Cardiac septum (tissue), 1 donor: ENCODE results near the gene MYH10. TPM values are rescaled to one million over a fixed set of nuclear protein-coding genes. Genes with fewer than 3 reads are reported as not detected.

ENCODE experiments used
- DNase-seq: peaks from one replicate; pipeline ENCODE4 v3.0.0-alpha.2; 2020; ENCODE audit warnings: low spot score
- intact Hi-C: fragments of 100-400 bp; cut with DNase I; formaldehyde crosslinking; loops from one replicate; pipeline ENCODE4 v1.14.0; 2022
- total RNA-seq: library from RNA; stranded (reverse); fragmentation: NEBNext Ultra II Directional; extraction: Animal tissue kit (Norgen Biotek cat#: 25700); gene quantifications from one replicate; pipeline ENCODE4 v1.2.1, GENCODE V29; 2021
- donor health status: DM: no; HTN: no; CAD: no.

Gene MYH10
- total RNA-seq, 1 donor from 2014 or later: 45.6 TPM

DNA sequence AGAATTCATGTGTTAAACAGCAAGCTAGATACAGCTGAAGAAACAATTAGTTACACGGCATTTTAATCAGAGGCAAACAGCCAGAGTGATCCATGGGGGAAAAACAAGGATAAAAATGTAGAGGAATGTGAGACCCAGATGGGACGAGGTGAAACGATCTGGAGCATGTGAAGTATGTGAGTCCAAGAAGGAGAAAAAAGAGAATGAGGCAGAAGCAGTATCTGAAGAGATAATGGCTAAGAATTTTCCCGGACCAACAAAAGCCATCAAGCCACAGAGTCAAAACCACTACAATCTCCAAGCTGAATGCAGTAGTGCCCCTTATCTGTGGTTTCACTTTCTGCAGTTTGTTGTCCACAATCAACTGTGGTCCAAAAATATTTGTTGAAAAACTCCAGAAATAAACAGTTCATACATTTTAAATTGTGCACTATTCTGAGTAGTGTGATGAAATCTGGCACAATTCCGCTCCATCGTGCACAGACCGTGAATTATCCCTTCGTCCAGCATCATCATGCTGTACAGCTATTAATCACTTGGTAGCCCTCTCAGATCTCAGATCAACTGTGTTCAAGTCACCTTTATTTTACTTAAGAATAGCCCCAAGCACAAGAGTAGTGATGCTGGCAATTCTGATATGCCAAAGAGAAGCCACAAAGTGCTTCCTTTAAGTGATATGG is 18.8 kb downstream of the MYH10 start:
- no peak for DNase-seq
- intact Hi-C loops: loop anchor here (5.0 kb wide), 1 partner anchor 61 kb away; no protein-coding TSS in a partner anchor

DNA sequence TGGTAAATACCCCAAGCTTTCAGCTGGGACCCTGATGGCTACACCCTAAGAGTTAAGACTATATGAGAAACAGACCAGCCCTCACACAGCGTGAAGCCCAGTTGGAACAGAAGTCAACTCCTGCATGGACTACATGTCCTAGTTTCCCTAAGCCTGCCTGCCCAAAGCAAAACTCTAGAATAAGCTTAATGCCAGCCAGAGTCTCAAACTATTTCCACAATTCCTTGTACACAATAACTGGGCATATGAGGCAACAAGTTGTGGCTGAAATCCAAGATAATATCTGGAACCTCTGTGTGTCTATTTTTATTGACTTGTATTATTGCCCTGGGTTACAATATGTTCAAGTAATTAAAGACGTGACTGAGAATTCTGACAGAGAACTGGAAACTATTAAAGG is 19.4 kb downstream of the MYH10 start:
- DNase-seq: no peak
- intact Hi-C loops: loop anchor here (5.0 kb wide), 1 partner anchor 61 kb away; no protein-coding TSS in a partner anchor

DNA sequence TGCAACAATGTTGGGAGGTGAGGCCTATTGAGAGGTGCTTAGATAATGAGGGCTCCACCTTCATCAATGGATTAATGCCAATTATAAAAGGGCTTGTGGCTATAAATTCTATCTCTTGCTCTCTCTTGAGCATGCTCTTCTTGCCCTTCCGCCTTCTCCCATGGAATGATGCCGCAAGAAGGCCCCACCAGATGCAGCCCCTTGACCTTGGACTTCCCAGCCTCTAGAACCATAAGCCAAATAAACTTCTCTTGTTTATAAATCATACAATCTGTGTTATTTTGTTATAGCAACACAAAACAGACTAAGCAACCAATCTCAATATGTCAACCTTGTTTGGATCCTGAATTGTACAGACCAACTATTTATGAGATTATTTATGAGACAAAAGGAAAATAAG is 20.0 kb downstream of the MYH10 start:
- no peak for DNase-seq
- intact Hi-C loops: loop anchor here (5.0 kb wide), 1 partner anchor 62 kb away; no protein-coding TSS in a partner anchor

GRCh38 chr17:8609910-8610309 is 20.6 kb downstream of the MYH10 start:
- intact Hi-C loops: loop anchor here (5.0 kb wide), 1 partner anchor 62 kb away; no protein-coding TSS in a partner anchor
- no peak for DNase-seq

DNA sequence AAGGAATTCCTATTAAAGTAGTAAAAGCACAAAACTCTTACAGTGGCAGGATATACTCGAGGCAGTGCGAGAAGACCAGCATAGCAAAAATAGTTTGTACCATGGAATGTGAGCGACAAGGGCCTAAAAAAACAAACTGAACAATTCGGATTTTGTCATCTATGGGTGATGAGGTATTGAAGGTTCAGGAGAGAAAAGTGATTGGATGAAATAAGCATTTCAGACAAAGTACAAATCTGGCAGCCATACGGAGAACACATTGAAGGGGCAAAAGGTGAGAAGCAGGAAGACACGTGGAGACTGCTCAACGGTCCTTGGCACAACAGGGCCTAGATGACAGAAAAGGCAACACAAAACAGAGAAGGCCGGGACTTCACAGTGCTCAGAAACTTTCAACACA is 22.5 kb downstream of the MYH10 start:
- DNase-seq: no peak
- intact Hi-C loops: no loop called here

DNA sequence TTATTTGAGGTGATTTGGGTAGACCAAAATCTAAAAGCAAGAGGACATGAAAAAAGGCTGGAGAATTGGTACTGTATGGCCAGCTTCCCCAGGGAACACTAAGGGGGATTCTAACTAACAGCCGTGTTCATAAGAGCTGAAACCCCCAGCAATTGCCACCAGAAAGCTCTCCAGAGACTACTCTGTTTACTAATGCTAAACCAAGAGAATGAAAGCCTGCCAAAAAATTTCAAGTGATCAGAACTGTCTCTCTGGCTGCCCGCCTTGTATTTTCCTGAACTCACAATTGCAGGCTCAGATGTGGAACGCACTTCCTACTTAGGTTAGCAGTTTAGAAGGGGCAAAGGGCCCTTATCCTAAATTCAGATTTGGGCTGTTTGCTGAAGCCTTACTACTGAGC is 24.1 kb downstream of the MYH10 start:
- no peak for DNase-seq
- intact Hi-C loops: no loop called here

DNA sequence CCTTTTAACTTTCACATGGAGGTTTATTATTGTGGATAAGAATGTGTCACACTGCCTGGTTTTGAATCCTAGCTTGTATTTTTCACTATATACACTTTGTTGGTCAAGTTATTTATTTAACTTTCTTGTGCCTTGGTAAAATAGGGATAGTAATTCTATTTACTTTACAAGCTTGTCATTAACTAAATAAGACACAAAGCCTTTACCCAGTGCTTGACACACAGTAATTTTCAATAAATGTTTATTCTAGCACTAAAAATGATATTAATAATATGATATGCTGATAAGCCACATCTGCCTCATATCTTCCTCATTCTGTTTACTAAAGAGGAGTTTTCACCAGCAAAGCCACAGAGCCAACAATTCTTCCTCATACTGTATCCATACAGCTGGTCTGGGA is 27.8 kb downstream of the MYH10 start:
- intact Hi-C loops: no loop called here
- DNase-seq: no peak

DNA sequence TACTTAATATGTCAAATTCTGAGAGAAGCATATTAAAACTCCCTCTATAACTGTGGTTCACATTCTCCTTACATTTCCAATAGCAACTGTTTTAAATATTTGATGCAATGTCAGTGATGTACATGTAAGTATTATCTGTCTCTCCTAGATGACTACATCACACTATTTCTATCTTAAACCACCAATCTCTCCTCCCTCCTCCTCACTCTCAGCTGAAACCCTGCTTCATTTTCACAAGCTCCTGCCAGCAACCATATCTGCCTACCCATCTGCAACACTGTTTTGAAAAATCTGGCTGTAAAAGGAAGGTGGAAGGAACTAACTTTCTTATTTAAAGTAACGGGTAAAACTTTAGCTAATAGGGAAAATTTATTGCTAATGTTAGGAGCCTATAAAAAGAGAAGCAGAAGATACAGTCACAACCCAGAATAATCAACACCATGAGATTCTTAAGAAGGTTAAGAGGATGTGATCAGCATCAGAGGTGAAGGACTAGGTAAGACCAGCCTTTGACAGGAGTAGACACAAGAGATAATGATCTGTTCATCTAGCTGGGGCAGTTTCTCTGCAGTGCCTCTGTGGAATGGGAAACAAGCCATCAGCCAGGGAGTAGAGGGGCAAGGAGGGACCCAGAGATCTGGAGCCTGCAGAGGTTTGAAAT is 31.0 kb downstream of the MYH10 start:
- DNase-seq: no peak
- intact Hi-C loops: no loop called here

- no peak for DNase-seq
- intact Hi-C loops: no loop called here
Observed at GRCh38 chr17:8598913-8599312, 31.6 kb downstream of the MYH10 start.

GRCh38 chr17:8593830-8594229 is 36.7 kb downstream of the MYH10 start:
- DNase-seq: no peak
- intact Hi-C loops: no loop called here

GRCh38 chr17:8593276-8593675 is 37.2 kb downstream of the MYH10 start:
- intact Hi-C loops: no loop called here
- no peak for DNase-seq

DNA sequence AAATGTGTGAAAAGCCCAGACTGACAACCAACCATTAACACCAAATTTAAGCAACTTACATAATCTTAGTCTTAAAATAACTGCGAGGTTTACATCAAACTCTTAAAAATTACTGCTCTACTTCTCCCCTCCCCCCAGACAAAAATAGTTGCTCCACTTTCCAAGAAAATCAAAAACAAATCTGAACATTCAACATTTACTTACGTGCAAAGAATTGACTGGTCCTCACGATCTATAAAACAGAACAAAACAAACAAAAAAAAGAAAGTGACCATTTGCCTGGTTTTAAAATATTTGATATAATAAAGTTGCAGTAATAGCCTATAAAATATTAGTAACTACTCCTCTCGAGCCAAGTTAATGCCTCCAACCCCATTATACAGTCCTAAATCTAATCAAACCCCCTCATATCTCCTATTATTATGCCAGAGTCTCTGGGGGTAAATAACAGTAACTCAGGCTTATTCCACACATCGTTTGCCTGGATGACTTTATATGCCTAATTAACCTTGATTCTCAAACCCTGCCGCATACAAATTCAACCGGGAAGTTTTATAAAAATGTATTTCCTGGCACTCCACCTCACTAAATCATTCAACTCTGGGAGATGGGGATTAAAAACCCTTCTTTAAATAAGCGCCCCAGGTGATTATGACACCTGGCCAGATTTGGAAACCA is 41.5 kb downstream of the MYH10 start:
- intact Hi-C loops: no loop called here

GRCh38 chr17:8586766-8587165 is 43.8 kb downstream of the MYH10 start:
- intact Hi-C loops: no loop called here

More for the DNA sequence above, 41.5 kb downstream of the MYH10 start:
- no peak for DNase-seq

GRCh38 chr17:8585911-8586310 is 44.6 kb downstream of the MYH10 start:
- intact Hi-C loops: no loop called here
- no peak for DNase-seq

More at GRCh38 chr17:8586766-8587165, 43.8 kb downstream of the MYH10 start:
- DNase-seq: no peak

- no peak for DNase-seq
- intact Hi-C loops: no loop called here
Observed at GRCh38 chr17:8583954-8584353, 46.6 kb downstream of the MYH10 start.

DNA sequence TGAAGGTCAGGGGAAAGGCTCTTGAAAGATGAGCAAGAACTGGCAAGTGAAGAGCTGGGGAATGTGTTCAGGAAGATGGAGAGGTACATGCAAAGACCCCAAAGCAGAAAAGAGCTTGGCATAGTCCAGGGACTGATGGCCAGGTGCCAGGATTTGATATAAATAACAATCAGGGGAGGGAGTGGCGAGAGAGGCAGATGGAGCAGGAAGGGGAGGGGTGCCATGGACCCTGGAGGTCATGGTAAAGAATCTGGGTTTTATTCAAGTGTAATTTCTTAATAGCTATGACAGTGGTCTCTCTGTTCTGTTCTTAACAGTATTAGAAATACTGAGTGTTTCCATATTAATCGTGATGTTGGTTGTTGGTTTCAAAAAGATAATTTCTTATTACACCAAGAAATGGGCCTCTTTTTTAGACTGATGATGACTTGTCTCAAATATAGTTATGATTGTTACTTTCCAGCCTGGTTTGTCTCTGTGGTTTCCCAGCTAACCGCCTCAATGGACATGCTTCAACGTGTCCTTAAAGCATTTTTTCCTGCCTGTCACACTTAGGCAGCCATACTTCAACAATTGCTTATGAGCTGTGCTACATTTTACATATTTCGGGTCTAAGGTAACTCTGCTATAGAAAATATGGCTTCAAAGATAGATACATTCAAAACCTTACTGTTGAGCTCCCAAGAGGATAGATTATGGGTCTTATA is 49.4 kb downstream of the MYH10 start:
- no peak for DNase-seq
- intact Hi-C loops: no loop called here

- DNase-seq: no peak
- intact Hi-C loops: no loop called here
Observed at GRCh38 chr17:8577868-8578267, 52.7 kb downstream of the MYH10 start.

DNA sequence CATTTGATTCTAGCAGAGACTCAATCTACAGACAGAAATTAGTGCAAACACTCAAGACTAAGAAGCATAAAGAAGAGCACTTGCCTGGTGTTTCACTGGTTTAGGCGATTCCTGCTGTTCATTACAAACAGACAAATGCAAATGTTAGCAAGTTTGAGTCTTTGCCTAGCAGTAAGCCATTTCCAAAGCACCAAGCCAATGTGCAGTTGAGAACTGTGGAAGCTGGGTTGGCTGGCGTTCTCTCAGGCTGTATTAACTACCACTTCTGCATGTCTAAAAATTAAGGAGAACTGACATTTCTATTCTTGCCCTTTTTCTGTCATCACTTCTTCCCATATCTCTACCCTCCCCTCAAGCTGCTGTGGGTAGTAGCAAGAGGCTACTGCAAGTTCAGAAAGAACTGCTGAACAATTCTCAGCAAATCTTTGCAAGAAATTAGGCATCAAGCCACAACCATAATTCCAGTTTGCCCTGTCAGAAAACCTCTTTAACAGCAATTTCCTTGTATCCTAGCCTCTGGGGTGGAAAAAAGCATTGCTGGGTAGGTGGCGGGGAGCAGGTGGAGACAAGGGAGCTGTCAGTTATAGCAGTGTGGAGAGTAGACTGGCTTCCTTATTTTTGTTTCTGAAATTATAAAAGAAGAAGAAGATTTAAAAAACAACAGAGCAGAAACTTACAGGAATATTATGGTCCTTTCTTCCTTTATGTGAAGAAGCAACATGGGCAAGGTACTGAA is 53.8 kb downstream of the MYH10 start:
- intact Hi-C loops: no loop called here
- no peak for DNase-seq

- DNase-seq: no peak
- intact Hi-C loops: no loop called here
Observed at GRCh38 chr17:8574687-8575086, 55.8 kb downstream of the MYH10 start.
